MM.1S (cell line): ENCODE data around the gene RBFOX2.
"Not testable (repeated sequence)": the region's sequence is repeated elsewhere in the genome, so short reads cannot be mapped to it uniquely, and the experiment has no call there.

Experiments used
- DNase-seq: peaks from one replicate; pipeline ENCODE4 v3.0.0-alpha.2; 2015
- H2AFZ ChIP-seq: fragments of 300-600 bp; sonication (generic); 2 replicates; pipeline ENCODE4 v1.6.0; 2016; ENCODE audit warnings: antibody characterized with exemption, low read length
- H3F3A ChIP-seq: fragments of 300-600 bp; sonication (generic); 2 replicates; pipeline ENCODE4 v1.6.1; 2016; ENCODE audit warnings: mild to moderate bottlenecking, antibody characterized with exemption, low read length, moderate library complexity, mixed read lengths; ENCODE audit not compliant: insufficient read depth
- H3K27ac ChIP-seq: fragments of 300-600 bp; sonication (generic); 2 replicates; pipeline ENCODE4 v1.5.1; 2016; ENCODE audit warnings: mild to moderate bottlenecking, low read length
- H3K27me3 ChIP-seq: fragments of 300-600 bp; sonication (generic); replicated peaks from 2 replicates; pipeline ENCODE4 v1.6.0; 2016; ENCODE audit warnings: low read length; ENCODE audit not compliant: insufficient read depth
- H3K36me3 ChIP-seq: fragments of 300-600 bp; sonication (generic); replicated peaks from 2 replicates; pipeline ENCODE4 v1.6.1; 2016; ENCODE audit warnings: mild to moderate bottlenecking, low read length, mixed read lengths; ENCODE audit not compliant: insufficient read depth
- H3K4me1 ChIP-seq: fragments of 300-600 bp; sonication (generic); 2 replicates; pipeline ENCODE4 v1.6.1; 2016; ENCODE audit warnings: low read length, mixed read lengths
- H3K4me2 ChIP-seq: fragments of 300-600 bp; sonication (generic); 2 replicates; pipeline ENCODE4 v1.6.0; 2016; ENCODE audit warnings: low read depth, low read length
- H3K4me3 ChIP-seq: fragments of 300-600 bp; sonication (generic); 2 replicates; pipeline ENCODE4 v1.5.1; 2016; ENCODE audit warnings: low read length, mixed read lengths
- H3K79me2 ChIP-seq: fragments of 300-600 bp; sonication (generic); 2 replicates; pipeline ENCODE4 v1.6.1; 2016; ENCODE audit warnings: mixed run types, low read length, mixed read lengths
- H3K9ac ChIP-seq: fragments of 300-600 bp; sonication (generic); 2 replicates; pipeline ENCODE4 v1.6.1; 2016; ENCODE audit warnings: low read length, mixed read lengths
- H3K9me2 ChIP-seq: fragments of 300-600 bp; sonication (generic); replicated peaks from 2 replicates; pipeline ENCODE4 v1.6.1; 2016; ENCODE audit warnings: mild to moderate bottlenecking, low read length, mixed read lengths; ENCODE audit not compliant: insufficient read depth
- H3K9me3 ChIP-seq: fragments of 300-600 bp; sonication (generic); replicated peaks from 2 replicates; pipeline ENCODE4 v1.6.1; 2016; ENCODE audit warnings: mild to moderate bottlenecking, low read length, mixed read lengths; ENCODE audit not compliant: insufficient read depth
- H4K20me1 ChIP-seq: fragments of 300-600 bp; sonication (generic); 2 replicates; pipeline ENCODE4 v1.6.1; 2016; ENCODE audit warnings: mild to moderate bottlenecking, low read length, moderate library complexity, mixed read lengths; ENCODE audit not compliant: insufficient read depth
- CTCF ChIP-seq: fragments of 300-600 bp; sonication (generic); IDR thresholded peaks from 2 replicates; pipeline ENCODE4 v1.5.1; 2016; ENCODE audit warnings: antibody characterized with exemption, low read length, mixed read lengths
- EZH2 ChIP-seq: fragments of 300-600 bp; sonication (generic); optimal IDR thresholded peaks from 2 replicates; pipeline ENCODE3; 2017; ENCODE audit warnings: low read depth, mild to moderate bottlenecking, antibody characterized with exemption, low read length, mixed read lengths
- EZH2phosphoT487 ChIP-seq: fragments of 300-600 bp; sonication (generic); IDR thresholded peaks from 2 replicates; pipeline ENCODE4 v1.6.1; 2018; ENCODE audit warnings: antibody characterized with exemption, low read length

The RBFOX2 gene

GRCh38 chr22:36075230-36075629, 46.6 kb upstream of the RBFOX2 start:
- TF ChIP-seq EZH2, result no peak
- no peak for TF ChIP-seq EZH2phosphoT487
- no peak for TF ChIP-seq CTCF
- H3F3A ChIP-seq, result no peaks in the 10 kb centered on the region
- no peaks in the 10 kb centered on the region for H3K36me3 ChIP-seq
- no peak overlapping the region for H3K4me3 ChIP-seq
- no peak for DNase-seq
- no peaks in the 10 kb centered on the region for H4K20me1 ChIP-seq
- H3K4me1 ChIP-seq, result no peaks in the 10 kb centered on the region
- no peak overlapping the region for H3K4me2 ChIP-seq
- no peaks in the 10 kb centered on the region for H3K9me3 ChIP-seq
- H3K79me2 ChIP-seq, result no peaks in the 10 kb centered on the region
- H3K9ac ChIP-seq, result no peak overlapping the region
- H3K27me3 ChIP-seq, result no peaks in the 10 kb centered on the region
- no peaks in the 10 kb centered on the region for H3K9me2 ChIP-seq
- H3K27ac ChIP-seq, result no peak overlapping the region
- H2AFZ ChIP-seq, result no peak overlapping the region

- Histone ChIP-seq H3K79me2 (no peaks in the 10 kb centered on the region), H3K9me3 (no peaks in the 10 kb centered on the region), H4K20me1 (no peaks in the 10 kb centered on the region), H3K9me2 (no peaks in the 10 kb centered on the region), H3K36me3 (no peaks in the 10 kb centered on the region), H3K4me2 (no peak overlapping the region), H3K4me1 (no peaks in the 10 kb centered on the region), H3K27ac (no peak overlapping the region), H2AFZ (no peak overlapping the region), H3F3A (no peaks in the 10 kb centered on the region), H3K4me3 (no peak overlapping the region), H3K27me3 (no peaks in the 10 kb centered on the region), H3K9ac (no peak overlapping the region)
- TF ChIP-seq EZH2phosphoT487 (no peak), EZH2 (no peak), CTCF (no peak)
- DNase-seq, result no peak
These were observed 44.9 kb upstream of the RBFOX2 start for GRCh38 chr22:36073476-36073875.

GRCh38 chr22:36070645-36071044, 42.0 kb upstream of the RBFOX2 start:
- H3K4me2 ChIP-seq, H3F3A ChIP-seq, H3K36me3 ChIP-seq, H3K4me3 ChIP-seq, DNase-seq, H3K9ac ChIP-seq, H4K20me1 ChIP-seq, H3K9me3 ChIP-seq, H3K27me3 ChIP-seq, H3K79me2 ChIP-seq, H2AFZ ChIP-seq, H3K4me1 ChIP-seq, H3K9me2 ChIP-seq, H3K27ac ChIP-seq: not testable (repeated sequence)

GRCh38 chr22:36069368-36069767, 40.7 kb upstream of the RBFOX2 start:
- Histone ChIP-seq H3K9ac (no peak overlapping the region), H3K27me3 (no peaks in the 10 kb centered on the region), H3K4me2 (no peak overlapping the region), H3F3A (0 out of 2 replicates have a peak, but pooled peaks cover 3% of the 10 kb centered on the region), H3K36me3 (no peaks in the 10 kb centered on the region), H3K9me3 (no peaks in the 10 kb centered on the region), H3K4me3 (no peak overlapping the region), H3K27ac (no peak overlapping the region), H2AFZ (no peak overlapping the region), H3K79me2 (no peaks in the 10 kb centered on the region), H4K20me1 (no peaks in the 10 kb centered on the region), H3K9me2 (no peaks in the 10 kb centered on the region), H3K4me1 (0 out of 2 replicates have a peak, but pooled peaks cover 3% of the 10 kb centered on the region)
- TF ChIP-seq EZH2, result no peak
- DNase-seq, result no peak
